Spleen (tissue), 11 donors: Measurements from ENCODE around the gene HDAC4. TPM values are rescaled to one million over a fixed set of nuclear protein-coding genes. Genes with fewer than 3 reads are reported as not detected.

Experiments used
- DNase-seq: peaks from one replicate; pipeline ENCODE4 v3.0.0-alpha.2; 2020
- H3K27ac ChIP-seq, 8 donors: fragments of 200-600 bp; sonication (generic) in 7 of 8; 1 replicate in 4 of 8; 2 replicates in 4 of 8; pipeline versions ENCODE4 v1.5.0 to v1.8.0; 2016 to 2021; ENCODE audit warnings: inconsistent platforms in 4 of 8, mild to moderate bottlenecking in 4 of 8, moderate library complexity in 1 of 8
- H3K27me3 ChIP-seq, 7 donors: fragments of 200-600 bp; sonication (generic) in 6 of 7; replicated peaks in 1 of 7; 1 replicate in 4 of 7; 2 replicates in 3 of 7; pipeline versions ENCODE4 v1.5.0 to v1.8.0; 2016 to 2021; ENCODE audit warnings: inconsistent platforms in 3 of 7, mild to moderate bottlenecking in 1 of 7
- H3K36me3 ChIP-seq, 6 donors: fragments of 200-600 bp; sonication (generic) in 5 of 6; 1 replicate in 4 of 6; 2 replicates in 2 of 6; pipeline versions ENCODE4 v1.5.0 to v1.8.0; 2016 to 2021; ENCODE audit warnings: inconsistent platforms in 2 of 6
- H3K4me1 ChIP-seq, 6 donors: fragments of 200-600 bp; sonication (generic) in 5 of 6; 1 replicate in 3 of 6; 2 replicates in 3 of 6; pipeline versions ENCODE4 v1.5.0 to v1.8.0; 2016 to 2021; ENCODE audit warnings: inconsistent platforms in 3 of 6
- H3K4me3 ChIP-seq, 8 donors: fragments of 200-600 bp; sonication (generic) in 7 of 8; 1 replicate in 4 of 8; 2 replicates in 4 of 8; pipeline versions ENCODE4 v1.5.0 to v1.8.0; 2016 to 2021; ENCODE audit warnings: inconsistent platforms in 4 of 8, mild to moderate bottlenecking in 4 of 8, moderate library complexity in 2 of 8
- H3K9me3 ChIP-seq, 8 donors: fragments of 200-600 bp; sonication (generic) in 7 of 8; 1 replicate in 4 of 8; 2 replicates in 4 of 8; pipeline versions ENCODE4 v1.5.0 to v1.8.0; 2016 to 2021; ENCODE audit warnings: inconsistent platforms in 4 of 8
- POLR2A ChIP-seq, 3 donors: fragments of 450-650 bp; IDR thresholded peaks; one replicate each; pipeline ENCODE4 v1.5.1; 2017; ENCODE audit warnings: antibody characterized with exemption in 3 of 3, mild to moderate bottlenecking in 1 of 3
- POLR2AphosphoS5 ChIP-seq, 3 donors: sonication (generic); formaldehyde crosslinking; IDR thresholded peaks; one replicate each; pipeline ENCODE4 v1.5.1; 2017; ENCODE audit warnings: antibody characterized with exemption in 3 of 3
- WGBS, 5 donors: extraction: QIAGEN DNeasy Blood & Tissue Kit in 3 of 5; methylation state at CpG; one replicate each; pipeline versions ENCODE4 v1.1.5 to v1.1.7; 2013 to 2018; 5-methylcytosine and 5-hydroxymethylcytosine counted together
- intact Hi-C: fragments of 100-400 bp; cut with DNase I; formaldehyde crosslinking; loops from one replicate; pipeline ENCODE4 v1.15.0; 2023; ENCODE audit warnings: low total_unique reads
- polyA plus RNA-seq, 3 donors: library from polyadenylated mRNA; stranded (reverse); fragments of 200-250 nt; gene quantifications; one replicate each; pipeline ENCODE4 v1.2.1, GENCODE V29; 2013
- total RNA-seq, 7 donors: library from RNA; depleted of rRNA in 3 of 7; stranded (reverse); fragments of >200 nt in 3 of 7; fragmentation: NEBNext Ultra II Directional in 4 of 7; extraction: Animal tissue kit (Norgen Biotek cat#: 25700) in 4 of 7; gene quantifications; one replicate each; pipeline versions ENCODE4 v1.1.0 to v1.2.1, GENCODE V29; 2016 to 2021
- TF ChIP-seq, protein P1 (sequence below), 11 experiments: fragments of 200-600 bp in 7 of 11; fragments of 450-650 bp in 4 of 11; sonication (generic) in 4 of 11; IDR thresholded peaks in 8 of 11; conservative IDR thresholded peaks in 3 of 11; 1 replicate in 7 of 11; 2 replicates in 4 of 11; pipeline versions ENCODE4 v1.4.0 to v1.8.0; 2016 to 2021; ENCODE audit warnings: antibody characterized with exemption in 11 of 11, inconsistent platforms in 4 of 11, mild to moderate bottlenecking in 1 of 11
- donor health status: healthy with polysubstance abuse.
- donor health status: DM: no; HTN: no; CAD: no; lungs with moderate emphysema.
- donor health status: DM: no; HTN: no; CAD: no.
- donor health status: Bipolar disorder and iron deficiency.
- donor health status: healthy.
- donor health status: DM: no; HTN: no; CAD: no.
- donor health status: DM: yes; HTN: yes; CAD: no.

The HDAC4 gene
- total and polyA plus RNA-seq, 10 donors: 3.2 to 122 (median 69.5) TPM

DNA sequence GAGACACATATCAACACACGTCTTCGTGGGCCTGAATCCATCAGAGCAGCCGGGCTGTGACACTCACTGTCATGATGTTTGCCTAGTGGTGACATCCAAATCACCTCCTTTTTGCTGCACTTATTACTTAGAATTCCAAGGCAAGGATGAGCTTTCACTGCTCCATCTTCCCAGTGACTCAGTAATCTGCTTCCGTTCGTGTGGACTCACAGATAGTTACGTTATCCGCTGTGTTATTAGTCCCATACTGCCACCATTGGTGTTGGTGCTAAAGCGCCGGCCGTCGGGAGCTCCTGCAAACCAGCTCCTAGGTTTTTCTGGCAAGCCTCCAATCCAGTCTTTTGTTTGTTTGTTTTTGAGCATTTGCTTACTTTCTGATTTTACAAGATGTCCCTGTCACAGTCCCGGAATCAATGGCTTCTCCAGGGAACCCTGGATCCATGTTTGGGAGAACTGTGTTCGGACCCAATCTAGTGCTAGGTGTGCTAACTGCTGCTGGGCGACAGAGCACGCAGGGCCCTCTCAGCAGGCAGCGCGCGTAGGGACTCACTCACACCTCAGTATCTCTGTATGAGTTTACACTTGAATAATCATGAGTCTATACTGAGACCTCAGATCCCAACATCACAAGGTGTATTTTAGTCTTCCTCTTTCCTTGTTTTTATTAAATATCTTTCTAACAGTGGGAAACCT lies 42.6 kb downstream of the HDAC4 start:
- Histone ChIP-seq H3K9me3 (peaks cover 0 to 13% (median 10%) of the 10 kb centered on the region in 8 donors), H3K4me1 (no peaks in the 10 kb centered on the region), H3K27me3 (no peaks in the 10 kb centered on the region), H3K4me3 (no peak overlapping the region), H3K27ac (no peak overlapping the region), H3K36me3 (peaks cover 0 to 12% (median 0%) of the 10 kb centered on the region in 6 donors)
- 91 to 96% (median 95%) methylated on average over 18 of the region's 18 CpGs for WGBS, 5 donors
- DNase-seq: no peak
- TF ChIP-seq POLR2A (IDR thresholded peaks at IDR 0.05): no peak
- TF ChIP-seq, protein P1, sequence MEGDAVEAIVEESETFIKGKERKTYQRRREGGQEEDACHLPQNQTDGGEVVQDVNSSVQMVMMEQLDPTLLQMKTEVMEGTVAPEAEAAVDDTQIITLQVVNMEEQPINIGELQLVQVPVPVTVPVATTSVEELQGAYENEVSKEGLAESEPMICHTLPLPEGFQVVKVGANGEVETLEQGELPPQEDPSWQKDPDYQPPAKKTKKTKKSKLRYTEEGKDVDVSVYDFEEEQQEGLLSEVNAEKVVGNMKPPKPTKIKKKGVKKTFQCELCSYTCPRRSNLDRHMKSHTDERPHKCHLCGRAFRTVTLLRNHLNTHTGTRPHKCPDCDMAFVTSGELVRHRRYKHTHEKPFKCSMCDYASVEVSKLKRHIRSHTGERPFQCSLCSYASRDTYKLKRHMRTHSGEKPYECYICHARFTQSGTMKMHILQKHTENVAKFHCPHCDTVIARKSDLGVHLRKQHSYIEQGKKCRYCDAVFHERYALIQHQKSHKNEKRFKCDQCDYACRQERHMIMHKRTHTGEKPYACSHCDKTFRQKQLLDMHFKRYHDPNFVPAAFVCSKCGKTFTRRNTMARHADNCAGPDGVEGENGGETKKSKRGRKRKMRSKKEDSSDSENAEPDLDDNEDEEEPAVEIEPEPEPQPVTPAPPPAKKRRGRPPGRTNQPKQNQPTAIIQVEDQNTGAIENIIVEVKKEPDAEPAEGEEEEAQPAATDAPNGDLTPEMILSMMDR (IDR thresholded peaks at IDR 0.05 in 8 of 11, conservative IDR thresholded peaks at IDR 0.05 in 3 of 11): no peak
- TF ChIP-seq POLR2AphosphoS5 (IDR thresholded peaks at IDR 0.05): no peak
- intact Hi-C loops: no loop called here

DNA sequence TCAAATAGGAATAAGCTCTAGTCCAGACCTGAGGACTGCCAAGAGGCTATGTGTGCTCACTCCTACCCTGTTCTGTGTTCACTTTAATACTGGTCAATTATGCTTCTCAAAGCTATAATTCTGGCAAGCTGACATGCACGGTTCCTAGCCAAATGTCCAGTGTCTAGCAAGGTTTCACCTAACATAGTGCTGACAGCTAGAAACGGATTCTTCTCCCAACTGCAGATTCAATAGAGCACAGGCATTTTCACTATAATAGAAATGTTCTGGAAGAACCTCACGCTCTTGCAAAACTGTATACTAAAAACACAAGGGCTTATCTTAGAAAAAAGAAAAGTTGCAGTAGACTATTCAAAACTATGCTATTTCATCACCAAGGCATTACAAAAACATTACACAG lies 45.1 kb downstream of the HDAC4 start:
- H3K4me3 ChIP-seq: no peak overlapping the region
- H3K4me1 ChIP-seq: no peaks in the 10 kb centered on the region
- H3K27me3 ChIP-seq: no peaks in the 10 kb centered on the region
- intact Hi-C loops: no loop called here
- 81 to 96% (median 94%) methylated on average over 3 of the region's 3 CpGs for WGBS, 5 donors
- peaks cover 0 to 13% (median 10%) of the 10 kb centered on the region in 8 donors for H3K9me3 ChIP-seq
- DNase-seq: no peak
- no peak overlapping the region for H3K27ac ChIP-seq
- TF ChIP-seq, protein P1 (IDR thresholded peaks at IDR 0.05 in 8 of 11, conservative IDR thresholded peaks at IDR 0.05 in 3 of 11): no peak
- TF ChIP-seq POLR2AphosphoS5 (IDR thresholded peaks at IDR 0.05) (no peak), POLR2A (IDR thresholded peaks at IDR 0.05) (no peak)
- peaks cover 0 to 35% (median 14%) of the 10 kb centered on the region in 6 donors for H3K36me3 ChIP-seq

DNA sequence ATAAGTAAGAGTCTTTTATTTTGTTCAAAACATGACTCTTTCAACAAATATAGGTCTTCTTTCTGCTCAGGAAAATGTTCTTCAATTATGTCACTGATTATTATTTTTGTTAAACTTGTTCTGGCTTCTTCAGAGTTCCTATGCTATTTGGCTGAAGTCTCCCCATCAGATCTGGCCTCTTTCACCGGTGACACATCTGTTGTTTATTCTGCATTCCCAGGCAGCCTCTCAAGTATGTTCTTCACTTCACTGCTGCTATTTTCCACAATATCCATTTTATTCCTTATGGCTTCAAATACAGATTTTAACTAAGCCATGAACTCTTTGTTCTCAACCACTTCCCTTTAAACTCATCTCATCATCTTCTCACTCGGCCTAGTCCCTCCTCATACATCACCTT lies 45.7 kb downstream of the HDAC4 start:
- no peak overlapping the region for H3K27ac ChIP-seq
- WGBS, 5 donors: 85 to 93% (median 91%) methylated on average over 2 of the region's 2 CpGs

DNA sequence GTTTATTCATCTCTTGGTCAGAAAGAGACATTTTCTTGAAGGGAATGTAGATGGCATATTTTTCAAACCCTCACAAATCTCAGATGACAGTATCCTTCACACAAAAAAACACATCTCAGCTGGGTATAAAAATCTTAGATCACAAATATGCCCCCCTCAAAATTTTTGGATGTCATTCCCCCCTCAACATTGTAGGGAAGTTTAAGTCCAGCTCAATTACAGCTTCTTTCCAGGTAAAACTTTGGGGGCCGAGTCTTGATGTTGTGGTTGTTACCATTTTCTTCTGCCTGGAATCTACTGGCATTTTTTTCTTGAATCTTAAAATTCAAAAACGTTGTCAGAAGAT lies 46.1 kb downstream of the HDAC4 start:
- WGBS, 5 donors: 88 to 97% (median 91%) methylated on average over 2 of the region's 2 CpGs
- DNase-seq: no peak
- Histone ChIP-seq H3K36me3 (peaks cover 0 to 43% (median 16%) of the 10 kb centered on the region in 6 donors), H3K4me3 (no peak overlapping the region), H3K27ac (no peak overlapping the region), H3K4me1 (no peaks in the 10 kb centered on the region), H3K27me3 (no peaks in the 10 kb centered on the region), H3K9me3 (peaks cover 0 to 13% (median 10%) of the 10 kb centered on the region in 8 donors)
- TF ChIP-seq POLR2A (IDR thresholded peaks at IDR 0.05): no peak
- no peak for TF ChIP-seq POLR2AphosphoS5 (IDR thresholded peaks at IDR 0.05)
- TF ChIP-seq, protein P1 (IDR thresholded peaks at IDR 0.05 in 8 of 11, conservative IDR thresholded peaks at IDR 0.05 in 3 of 11): no peak
- intact Hi-C loops: no loop called here

More for the DNA sequence above, 45.7 kb downstream of the HDAC4 start:
- no peaks in the 10 kb centered on the region for H3K27me3 ChIP-seq
- no peak for DNase-seq
- intact Hi-C loops: no loop called here
- peaks cover 0 to 39% (median 16%) of the 10 kb centered on the region in 6 donors for H3K36me3 ChIP-seq
- no peaks in the 10 kb centered on the region for H3K4me1 ChIP-seq
- no peak overlapping the region for H3K4me3 ChIP-seq
- peaks cover 0 to 13% (median 10%) of the 10 kb centered on the region in 8 donors for H3K9me3 ChIP-seq
- no peak for TF ChIP-seq POLR2A (IDR thresholded peaks at IDR 0.05)
- TF ChIP-seq, protein P1 (IDR thresholded peaks at IDR 0.05 in 8 of 11, conservative IDR thresholded peaks at IDR 0.05 in 3 of 11): no peak
- TF ChIP-seq POLR2AphosphoS5 (IDR thresholded peaks at IDR 0.05): no peak
